GM21447 (cell line): Measurements from ENCODE around the gene CARD10.
A peak's percentile ranks its signal among the peaks of the same experiment; 100 is the strongest.

Experiments
- ATAC-seq: cut with Tn5 transposase; IDR thresholded peaks from one replicate; pipeline ENCODE4 v1.9.1; 2021; ENCODE audit not compliant: unreplicated experiment

The CARD10 gene, protein sequence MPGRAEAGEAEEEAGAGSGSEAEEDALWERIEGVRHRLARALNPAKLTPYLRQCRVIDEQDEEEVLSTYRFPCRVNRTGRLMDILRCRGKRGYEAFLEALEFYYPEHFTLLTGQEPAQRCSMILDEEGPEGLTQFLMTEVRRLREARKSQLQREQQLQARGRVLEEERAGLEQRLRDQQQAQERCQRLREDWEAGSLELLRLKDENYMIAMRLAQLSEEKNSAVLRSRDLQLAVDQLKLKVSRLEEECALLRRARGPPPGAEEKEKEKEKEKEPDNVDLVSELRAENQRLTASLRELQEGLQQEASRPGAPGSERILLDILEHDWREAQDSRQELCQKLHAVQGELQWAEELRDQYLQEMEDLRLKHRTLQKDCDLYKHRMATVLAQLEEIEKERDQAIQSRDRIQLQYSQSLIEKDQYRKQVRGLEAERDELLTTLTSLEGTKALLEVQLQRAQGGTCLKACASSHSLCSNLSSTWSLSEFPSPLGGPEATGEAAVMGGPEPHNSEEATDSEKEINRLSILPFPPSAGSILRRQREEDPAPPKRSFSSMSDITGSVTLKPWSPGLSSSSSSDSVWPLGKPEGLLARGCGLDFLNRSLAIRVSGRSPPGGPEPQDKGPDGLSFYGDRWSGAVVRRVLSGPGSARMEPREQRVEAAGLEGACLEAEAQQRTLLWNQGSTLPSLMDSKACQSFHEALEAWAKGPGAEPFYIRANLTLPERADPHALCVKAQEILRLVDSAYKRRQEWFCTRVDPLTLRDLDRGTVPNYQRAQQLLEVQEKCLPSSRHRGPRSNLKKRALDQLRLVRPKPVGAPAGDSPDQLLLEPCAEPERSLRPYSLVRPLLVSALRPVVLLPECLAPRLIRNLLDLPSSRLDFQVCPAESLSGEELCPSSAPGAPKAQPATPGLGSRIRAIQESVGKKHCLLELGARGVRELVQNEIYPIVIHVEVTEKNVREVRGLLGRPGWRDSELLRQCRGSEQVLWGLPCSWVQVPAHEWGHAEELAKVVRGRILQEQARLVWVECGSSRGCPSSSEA

GRCh38 chr22:37519268-37520195 is at the start of gene CARD10:
CARD10 (minus strand) TSS chr22:37519415; CDS start chr22:37519200, 215 bp downstream.
- ATAC-seq = no peak

- ATAC-seq = no peak
Observed at GRCh38 chr22:37568448-37569008, 49.3 kb upstream of the CARD10 start.

GRCh38 chr22:37568012-37568411 is 48.8 kb upstream of the CARD10 start:
- no peak for ATAC-seq

GRCh38 chr22:37566903-37567798 is 47.9 kb upstream of the CARD10 start:
- ATAC-seq = peak; percentile 82

DNA sequence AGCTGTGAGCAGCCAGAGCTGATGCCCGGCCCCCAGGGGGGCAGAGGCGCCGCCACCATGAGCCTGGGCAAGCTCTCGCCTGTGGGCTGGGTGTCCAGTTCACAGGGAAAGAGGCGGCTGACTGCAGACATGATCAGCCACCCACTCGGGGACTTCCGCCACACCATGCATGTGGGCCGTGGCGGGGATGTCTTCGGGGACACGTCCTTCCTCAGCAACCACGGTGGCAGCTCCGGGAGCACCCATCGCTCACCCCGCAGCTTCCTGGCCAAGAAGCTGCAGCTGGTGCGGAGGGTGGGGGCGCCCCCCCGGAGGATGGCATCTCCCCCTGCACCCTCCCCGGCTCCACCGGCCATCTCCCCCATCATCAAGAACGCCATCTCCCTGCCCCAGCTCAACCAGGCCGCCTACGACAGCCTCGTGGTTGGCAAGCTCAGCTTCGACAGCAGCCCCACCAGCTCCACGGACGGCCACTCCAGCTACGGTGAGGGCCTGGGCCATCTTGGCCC is 47.2 kb upstream of the CARD10 start:
- no peak for ATAC-seq

DNA sequence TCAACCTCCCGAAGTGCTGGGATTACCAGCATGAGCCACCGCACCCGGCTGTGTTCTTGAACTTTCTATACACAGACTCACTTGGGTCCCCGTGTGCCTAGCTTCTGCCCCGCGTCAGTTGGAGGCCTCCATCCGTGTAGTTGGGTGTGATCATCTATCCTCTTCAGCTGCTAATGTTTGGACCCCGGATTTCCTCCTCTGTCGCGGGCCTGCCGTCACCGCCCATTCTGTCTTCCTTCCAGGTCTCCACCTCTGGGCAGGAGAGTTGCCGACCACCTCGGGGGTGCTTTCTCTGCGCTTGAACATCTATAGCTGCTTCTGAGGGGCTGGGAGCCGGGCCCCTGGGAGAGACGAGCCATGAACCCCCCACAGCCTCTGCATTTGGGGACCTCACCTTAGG is 46.6 kb upstream of the CARD10 start:
- ATAC-seq = no peak

GRCh38 chr22:37564111-37564711 is 45.0 kb upstream of the CARD10 start:
- ATAC-seq = no peak

DNA sequence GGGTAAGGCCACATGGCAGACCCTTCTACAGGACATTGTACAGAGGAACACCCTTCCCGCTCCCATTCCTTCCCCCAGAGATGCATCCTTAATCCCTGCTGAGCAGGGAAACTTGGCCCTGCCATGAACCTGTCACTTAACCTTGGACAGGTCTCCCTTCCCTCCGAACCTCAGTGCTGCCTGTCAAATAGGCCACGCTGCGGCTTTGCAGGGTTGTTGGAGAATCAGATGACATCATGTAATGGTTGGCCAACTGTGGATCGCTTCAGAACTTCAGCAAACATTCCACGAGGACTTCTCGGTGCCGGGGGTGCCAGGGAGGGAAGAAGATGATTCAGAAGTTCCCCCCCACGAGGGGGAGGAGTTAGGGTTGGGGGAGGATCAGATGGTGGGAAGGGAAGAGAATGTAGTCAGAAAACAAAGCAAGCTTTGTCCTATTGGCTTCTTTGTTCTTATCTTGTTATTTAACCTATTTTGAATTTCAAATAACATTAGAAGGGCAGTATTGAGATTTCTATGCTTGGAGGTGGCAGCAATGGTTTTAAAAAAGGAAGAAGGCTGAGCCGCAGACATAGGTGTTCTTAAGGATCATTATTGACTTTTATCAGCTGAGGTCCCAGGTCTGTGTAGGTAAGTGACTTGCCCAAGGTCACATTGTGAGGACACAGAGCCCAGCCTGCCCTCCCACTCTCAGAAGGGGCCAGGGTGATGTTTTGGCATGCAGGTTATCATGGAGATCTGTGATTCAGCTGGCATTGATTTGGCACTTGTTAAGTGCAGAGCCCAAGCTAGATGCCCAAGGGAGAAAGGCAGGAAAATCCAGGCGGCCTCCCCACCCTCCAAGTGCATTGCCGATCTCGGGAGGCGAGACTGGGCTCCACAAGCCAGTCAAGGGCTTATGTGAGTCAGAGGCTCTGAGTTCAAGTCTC is 44.2 kb upstream of the CARD10 start:
- no peak for ATAC-seq

- ATAC-seq = no peak
Observed at GRCh38 chr22:37562049-37562875, 43.0 kb upstream of the CARD10 start.

DNA sequence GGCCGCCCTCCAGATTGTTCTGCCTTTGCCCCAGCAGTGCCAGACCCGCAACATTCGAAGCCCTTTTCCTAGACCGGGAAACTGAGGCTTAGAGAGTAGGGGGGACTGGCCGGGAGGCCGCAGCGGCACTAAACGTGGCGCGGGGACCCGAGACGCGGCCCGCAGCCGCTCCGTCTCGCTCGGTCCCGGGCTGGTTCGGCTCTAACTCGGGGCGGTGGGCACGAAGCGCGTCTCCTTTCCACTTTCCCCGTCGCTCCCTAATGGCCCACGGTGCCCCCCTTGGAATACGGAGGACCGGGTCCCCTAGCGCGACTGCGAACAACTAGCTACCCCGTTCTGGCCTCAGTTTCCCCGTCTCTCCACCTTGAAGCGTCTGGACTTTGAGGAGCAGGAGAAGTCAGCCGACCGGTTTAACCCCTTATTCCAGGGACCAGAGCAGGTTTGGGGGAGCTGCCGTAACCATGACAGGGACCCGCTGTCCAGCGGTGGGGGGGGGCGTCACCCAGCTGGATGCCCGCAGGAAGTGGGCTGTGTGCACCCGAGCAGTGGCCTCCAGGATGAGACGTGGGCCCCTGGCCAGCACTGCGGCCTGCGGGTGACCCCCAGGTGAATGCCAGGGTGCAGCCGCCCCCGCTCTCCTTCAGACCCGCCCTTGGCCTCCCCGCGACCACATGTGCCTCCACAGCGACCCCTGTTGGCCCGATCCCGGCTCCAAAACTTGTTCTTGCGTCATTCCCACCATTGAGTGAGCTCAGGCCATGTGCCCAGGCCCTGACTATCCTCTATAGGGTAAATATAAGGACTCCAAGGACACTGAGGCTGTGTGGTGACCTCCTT is 42.2 kb upstream of the CARD10 start:
- ATAC-seq = no peak

- no peak for ATAC-seq
Observed at GRCh38 chr22:37560608-37561211, 41.5 kb upstream of the CARD10 start.

- no peak for ATAC-seq
Observed at GRCh38 chr22:37559901-37560607, 40.8 kb upstream of the CARD10 start, which contains the start of gene CDC42EP1. CDC42EP1 (plus strand) TSS chr22:37560480; CDS start chr22:37566350, 5,870 bp downstream.

GRCh38 chr22:37559521-37559900 is 40.3 kb upstream of the CARD10 start:
- ATAC-seq = no peak

GRCh38 chr22:37558815-37559214 is 39.6 kb upstream of the CARD10 start:
- ATAC-seq = no peak
